Measurements from ENCODE around the gene ERC1. TPM values are rescaled to one million over a fixed set of nuclear protein-coding genes. Genes with fewer than 3 reads are reported as not detected.
"Not testable (repeated sequence)": the region's sequence is repeated elsewhere in the genome, so short reads cannot be mapped to it uniquely, and the experiment has no call there.

ERC1 gene
- total RNA-seq, 1 experiment from 2014 or later: 18.1 TPM

DNA sequence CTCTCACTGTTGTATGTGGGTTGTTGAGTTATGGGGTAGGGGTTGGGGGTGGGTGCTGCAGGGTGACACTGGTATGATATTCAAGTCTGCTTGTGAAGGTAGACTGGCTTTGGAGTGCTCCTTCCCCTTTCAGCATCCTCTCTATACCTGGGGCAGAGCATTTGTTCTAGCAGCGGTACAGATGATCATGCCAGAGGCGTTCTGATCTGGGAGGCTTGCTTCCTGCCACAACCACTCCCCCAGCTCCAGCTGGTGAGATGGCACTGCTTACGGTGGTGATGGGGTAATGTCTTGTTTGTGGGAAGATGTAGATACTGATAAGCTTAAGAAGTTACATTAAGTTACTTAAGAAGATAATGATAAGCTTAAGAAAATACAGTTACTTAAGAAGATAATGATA, 131.8 kb downstream of the ERC1 start:
- no peak for DNase-seq (ENCODE audit: low read depth)

DNA sequence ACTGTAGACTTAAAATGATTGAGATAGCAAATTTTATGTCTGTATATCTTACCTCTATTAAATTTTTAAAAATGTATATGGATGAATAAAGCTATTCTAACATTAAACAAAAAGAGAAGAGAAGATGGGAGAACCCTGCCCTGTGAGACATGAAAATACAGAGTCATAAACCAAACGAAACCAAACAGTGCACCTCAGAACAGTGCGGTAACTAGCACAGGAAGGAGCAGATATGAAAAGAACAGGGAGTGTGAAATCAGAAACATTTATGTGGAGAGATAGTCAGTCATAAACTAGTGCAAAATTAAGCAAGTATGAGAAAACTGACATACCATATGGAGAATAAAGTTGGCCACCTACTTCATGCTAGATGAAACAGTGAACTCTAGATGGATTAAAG, 135.1 kb downstream of the ERC1 start:
- DNase-seq (ENCODE audit: low read depth): no peak

DNA sequence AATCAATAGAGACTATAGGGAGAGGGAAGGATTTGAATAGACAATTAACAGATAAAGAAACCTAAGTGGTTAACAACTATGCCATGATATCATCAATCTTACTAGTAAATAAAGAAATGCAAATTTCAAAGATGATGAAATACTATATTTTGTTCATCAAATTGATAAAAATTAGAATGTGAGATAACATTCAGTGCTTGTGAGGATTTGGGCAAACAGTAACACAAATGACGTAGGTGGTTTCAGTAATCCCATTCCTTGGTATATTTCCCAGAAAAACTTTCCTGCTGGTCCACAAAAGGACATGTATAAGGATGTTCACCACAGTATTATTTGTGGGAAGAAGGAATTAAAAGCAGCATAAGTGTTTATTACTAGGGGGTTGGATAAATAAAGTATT, 136.0 kb downstream of the ERC1 start:
- no peak for DNase-seq (ENCODE audit: low read depth)

DNA sequence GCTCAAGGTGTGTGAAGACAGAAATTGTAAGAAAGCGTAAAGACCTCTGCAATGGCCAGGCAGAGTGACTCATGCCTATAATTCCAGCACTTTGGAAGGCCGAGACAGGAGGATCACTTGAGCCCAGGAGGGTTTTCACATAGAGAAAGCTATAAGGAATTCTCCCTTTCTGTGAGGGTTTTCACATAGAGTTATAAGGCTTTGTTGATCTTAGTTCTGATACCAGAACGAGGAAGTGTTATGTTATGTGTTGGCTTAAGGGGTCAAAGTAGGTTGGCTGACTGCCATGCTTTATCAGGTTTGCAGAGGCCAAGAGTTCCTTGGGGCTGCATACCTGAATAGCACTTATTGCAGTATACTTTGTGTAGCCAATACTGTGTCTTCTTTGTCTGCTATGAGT, 139.1 kb downstream of the ERC1 start:
- peak; percentile 41 for DNase-seq (ENCODE audit: low read depth)

DNA sequence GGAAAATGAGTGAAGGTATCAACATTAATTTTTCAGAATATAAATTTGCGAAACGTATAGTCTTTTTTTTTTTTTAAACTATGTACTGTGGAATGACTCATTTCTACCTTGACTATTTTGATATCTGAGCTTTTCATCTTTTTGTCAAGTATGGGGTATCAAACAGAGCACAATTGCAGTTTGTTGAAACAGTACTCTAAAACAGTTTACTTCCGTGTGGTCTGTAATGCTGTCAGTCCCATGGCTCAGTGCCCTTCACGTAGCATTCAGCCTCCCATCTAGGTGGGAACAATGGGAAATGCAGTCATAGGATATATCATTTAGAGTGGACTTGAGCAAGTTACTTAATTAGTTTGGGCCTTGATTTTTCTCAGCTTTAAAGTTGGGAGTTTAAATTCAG, 139.5 kb downstream of the ERC1 start:
- no peak for DNase-seq (ENCODE audit: low read depth)

DNA sequence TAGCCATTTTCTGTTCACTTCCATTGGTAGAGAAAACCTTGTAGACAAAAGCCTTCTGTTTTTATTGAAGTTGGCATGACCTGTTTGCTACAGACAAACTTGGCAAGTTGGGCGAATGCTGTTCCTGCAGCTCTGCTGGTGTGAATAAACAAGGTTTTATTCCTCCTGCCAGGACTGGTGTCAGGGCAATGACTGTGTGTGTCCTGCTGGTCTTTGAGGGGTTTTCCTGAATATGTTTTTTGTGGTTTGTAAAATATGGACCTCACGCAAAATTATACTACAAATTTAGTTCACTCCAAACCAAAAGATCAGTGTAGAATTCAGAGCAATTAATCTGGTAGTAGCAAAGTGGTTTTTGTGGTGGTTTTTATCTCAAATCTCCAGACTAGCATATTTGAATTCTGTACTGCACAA, 140.8 kb downstream of the ERC1 start:
- no peak for DNase-seq (ENCODE audit: low read depth)

DNA sequence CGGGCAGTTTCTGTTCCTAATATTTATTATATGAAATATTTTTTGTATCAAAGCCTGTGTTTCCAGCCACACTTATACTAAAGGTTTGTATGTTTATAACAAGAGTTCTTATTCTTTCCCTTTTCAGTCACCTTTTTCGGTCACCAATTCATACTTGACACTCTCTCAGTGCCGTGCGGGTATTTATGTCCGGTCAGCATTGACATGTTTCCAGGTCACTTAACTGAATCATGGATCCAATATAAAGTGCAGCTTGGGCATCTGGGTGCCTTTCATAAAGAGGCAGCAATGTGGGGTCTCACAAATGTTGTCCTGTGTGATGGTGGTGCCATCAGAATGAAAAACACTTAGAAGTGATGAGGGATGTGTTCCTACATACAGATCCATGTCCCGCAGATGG, 141.3 kb downstream of the ERC1 start:
- DNase-seq (ENCODE audit: low read depth): no peak

DNA sequence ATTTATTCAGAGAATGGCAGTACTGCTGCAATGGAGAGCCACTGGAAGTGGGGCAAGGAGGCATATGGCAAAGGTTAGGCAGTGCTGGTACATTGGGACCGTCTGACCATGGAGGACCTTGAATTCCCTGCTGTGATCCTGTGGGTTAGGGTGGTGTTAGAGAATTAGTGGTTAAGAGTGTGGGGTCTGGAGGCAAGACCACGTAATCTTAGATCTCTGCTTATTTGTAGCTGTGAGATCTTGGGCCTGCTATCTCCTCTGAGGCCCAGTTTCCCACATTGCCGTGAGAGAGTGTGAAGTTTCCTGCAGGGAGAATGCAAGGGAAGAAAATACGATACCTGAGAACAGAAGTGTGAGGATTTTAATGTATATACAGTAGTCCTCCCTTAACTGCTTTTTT, 147.7 kb downstream of the ERC1 start:
- no peak for DNase-seq (ENCODE audit: low read depth)

DNA sequence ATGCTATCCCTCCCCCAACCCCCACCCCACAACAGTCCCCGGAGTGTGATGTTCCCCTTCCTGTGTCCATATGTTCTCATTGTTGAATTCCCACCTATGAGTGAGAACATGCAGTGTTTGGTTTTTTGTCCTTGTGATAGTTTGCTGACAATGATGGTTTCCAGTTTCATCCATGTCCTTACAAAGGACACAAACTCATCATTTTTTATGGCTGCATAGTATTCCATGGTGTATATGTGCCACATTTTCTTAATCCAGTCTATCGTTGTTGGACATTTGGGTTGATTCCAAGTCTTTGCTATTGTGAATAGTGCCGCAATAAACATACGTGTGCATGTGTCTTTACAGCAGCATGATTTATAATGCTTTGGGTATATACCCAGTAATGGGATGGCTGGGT, 155.7 kb downstream of the ERC1 start:
- not testable (repeated sequence) for DNase-seq (ENCODE audit: low read depth)

DNA sequence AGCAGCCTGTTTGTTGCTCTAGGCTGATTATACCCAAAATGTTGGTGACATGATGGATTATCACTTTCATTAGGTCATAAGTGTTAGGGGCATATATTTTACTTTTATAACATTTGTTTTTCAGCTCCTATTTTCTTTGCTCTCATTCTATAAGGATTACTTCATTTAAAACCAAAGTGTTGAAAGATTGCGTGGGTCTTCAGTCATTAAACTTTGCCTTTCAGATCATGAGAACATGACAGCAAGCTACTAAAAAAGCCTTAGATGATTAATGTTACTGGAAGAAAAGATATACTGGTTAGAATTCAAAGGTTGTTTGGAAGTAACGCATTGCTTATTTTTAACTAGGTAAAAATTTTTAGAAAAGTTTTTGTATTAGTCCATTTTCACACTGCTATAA, 156.8 kb downstream of the ERC1 start:
- no peak for DNase-seq (ENCODE audit: low read depth)

DNA sequence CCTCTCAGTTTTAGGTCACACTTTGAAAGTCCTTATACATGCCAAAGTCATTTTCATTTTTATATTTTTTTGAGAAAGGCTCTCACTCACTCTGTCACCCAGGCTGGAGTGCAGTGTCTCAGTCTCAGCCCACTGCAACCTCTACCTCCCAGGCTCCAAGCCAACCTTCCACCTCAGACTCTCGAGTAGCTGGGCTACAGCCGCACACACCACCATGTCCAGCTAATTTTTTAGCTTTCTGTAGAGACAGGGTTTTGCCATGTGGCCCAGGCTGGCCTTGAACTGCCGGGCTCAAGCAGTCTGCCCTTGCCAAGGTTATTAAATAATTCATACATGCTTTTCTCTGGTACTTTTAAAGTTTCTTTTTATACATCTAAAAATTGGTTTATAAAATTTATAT, 166.0 kb downstream of the ERC1 start:
- DNase-seq (ENCODE audit: low read depth): no peak

DNA sequence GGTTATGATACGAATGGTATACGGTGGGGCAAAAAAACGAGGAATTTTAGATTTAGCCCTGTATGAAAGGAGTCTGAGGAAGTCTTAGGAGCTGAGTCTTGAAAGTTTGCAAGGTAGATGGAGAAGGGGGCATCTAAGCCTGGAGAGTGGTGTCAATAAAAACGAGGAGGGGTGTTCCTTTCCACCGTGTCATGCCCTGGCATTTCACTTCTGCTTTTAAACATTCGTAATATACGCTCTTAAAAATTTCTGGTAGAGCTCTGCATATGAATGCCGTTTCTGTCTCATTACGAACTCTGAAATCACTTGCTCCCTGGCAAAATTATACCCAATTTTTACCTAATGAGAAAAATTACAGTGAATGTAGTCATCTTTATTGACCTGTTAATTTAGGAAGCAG, 170.2 kb downstream of the ERC1 start:
- DNase-seq (ENCODE audit: low read depth): no peak

DNA sequence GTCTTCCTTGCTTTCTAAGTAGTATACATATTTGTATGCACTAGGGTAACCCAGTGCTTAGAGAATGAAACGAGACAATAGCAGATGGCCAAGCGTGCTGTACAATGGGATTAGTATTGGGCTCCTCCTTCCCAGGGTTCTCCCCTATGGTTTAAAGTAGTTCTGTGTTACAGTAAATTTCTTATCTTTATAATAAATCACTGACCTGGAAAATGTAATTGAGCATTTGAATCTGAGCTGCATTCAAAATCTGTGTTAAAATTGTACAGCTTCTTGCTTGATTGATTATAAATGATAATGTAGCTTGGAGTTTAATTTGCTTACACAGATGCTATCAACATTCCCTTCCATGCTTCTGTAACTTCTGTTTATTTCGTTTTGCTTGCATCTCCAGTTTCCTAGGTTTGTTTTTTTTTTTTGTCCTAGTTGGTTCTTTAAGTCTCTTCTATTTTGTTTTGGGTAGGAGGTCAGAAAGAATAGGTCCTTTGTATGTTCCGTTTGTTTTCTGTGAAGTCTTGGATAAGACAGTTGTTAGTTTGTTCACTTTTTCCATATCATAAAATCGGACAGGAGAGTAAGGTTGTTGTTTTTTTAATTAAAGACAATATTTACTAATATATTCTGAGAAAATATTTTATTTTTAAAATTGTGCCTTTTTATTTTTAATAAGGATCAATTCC, 171.2 kb downstream of the ERC1 start:
- no peak for DNase-seq (ENCODE audit: low read depth)

DNA sequence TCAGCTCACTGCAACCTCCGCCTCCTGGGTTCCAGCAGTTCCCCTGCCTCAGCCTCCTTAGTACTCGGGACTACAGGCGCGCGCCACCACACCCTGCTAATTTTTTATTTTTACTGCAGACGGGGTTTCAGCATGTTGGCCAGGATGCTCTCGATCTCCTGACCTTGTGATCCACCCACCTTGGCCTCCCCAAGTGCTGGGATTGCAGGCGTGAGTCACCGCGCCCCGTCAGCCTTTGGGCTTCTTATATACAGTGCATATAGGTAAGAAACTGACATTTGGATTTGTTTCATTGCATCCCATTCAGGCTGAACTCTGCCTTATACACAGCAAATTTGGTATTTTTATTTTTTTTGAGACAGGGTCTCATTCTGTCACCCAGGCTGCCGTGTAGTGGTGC, 176.8 kb downstream of the ERC1 start:
- DNase-seq (ENCODE audit: low read depth): no peak

DNA sequence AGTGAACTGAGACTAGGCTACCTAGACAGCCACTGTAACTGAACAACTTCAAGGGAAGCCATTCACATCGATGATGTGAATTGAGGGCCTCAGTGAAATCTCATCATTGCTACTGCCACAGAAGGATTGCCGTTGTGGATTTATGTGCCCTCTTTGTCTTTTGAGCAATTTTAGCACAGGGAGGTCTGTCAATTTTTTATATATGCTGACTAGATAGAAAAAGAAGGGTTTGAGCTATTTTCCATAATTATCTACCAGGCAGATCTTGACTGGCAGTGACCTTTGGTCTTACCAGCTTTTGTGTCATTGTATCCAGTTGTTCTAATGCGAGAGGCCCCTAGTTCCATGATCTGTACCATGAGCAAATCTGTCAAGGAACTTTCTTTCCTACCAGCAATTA, 179.4 kb downstream of the ERC1 start:
- no peak for DNase-seq (ENCODE audit: low read depth)

DNA sequence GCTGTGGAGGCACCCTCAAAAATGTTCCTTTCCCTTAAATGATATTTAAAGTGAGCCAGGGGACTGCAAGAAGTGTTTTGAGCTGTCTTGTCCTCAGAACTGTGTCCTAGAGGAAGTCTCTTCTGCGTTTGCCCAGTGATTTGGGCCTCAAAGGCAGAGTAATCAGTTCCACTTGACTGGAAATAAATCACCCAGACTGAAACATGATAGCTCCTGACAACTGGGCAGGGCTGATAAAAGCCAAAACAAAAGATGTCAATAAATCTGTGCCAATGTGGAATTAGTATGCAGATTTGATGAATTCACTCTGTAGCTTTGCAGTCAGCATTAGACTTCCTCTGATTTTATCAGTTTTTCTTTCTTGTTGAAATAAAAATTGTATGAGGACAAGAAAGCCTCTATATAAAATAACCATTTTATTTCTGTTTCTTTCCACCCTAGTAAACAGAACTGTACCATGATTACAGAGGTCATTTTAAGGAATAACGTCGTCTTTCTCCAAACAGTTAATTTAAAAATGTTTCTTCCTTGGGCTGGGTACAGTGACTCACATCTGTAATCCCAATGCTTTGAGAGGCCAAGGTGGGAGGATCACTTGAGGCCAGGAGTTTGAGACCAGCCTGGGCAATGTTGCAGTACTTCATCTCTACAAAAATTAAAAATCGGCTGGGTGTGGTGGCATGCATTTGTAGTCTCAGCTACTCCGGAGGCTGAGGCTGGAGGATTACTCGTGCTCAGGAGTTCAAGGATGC, 180.8 kb downstream of the ERC1 start:
- DNase-seq (ENCODE audit: low read depth): peak; percentile 49

DNA sequence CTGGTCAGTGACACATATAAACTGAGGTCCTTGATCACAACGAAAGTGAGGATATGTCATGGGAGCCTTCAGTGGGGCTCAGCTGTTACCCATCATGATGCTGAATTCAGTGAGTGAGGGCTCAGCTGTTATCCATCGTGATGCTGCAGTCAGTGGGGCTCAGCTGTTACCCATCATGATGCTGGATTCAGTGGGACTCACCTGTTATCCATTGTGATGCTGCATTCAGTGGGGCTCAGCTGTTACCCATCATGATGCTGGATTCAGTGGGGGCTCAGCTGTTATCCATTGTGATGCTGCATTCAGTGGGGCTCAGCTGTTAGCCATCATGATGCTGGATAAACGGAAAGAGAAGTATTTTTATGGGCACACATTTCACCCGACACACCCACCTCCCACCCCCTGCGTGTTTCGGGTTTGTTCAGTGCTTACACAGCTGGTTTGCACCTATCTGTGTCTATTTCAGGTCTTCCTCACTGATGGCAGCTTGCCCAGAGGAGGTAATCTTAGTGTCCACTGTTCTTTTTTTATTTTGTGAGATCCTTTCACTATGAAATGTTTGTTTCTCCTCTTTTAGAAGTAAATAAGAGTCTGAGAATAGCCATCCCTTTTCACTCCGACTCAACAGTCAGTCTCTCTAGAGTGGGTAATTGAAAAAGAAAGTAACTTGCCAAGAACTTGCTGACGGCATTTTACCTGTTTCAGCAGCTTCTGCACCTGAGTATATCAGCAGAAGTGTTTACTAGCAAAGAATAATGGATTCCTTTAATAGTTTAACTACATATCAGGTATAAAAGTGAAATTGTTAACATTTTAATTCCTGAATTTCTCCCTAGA, 183.0 kb downstream of the ERC1 start:
- no peak for DNase-seq (ENCODE audit: low read depth)

DNA sequence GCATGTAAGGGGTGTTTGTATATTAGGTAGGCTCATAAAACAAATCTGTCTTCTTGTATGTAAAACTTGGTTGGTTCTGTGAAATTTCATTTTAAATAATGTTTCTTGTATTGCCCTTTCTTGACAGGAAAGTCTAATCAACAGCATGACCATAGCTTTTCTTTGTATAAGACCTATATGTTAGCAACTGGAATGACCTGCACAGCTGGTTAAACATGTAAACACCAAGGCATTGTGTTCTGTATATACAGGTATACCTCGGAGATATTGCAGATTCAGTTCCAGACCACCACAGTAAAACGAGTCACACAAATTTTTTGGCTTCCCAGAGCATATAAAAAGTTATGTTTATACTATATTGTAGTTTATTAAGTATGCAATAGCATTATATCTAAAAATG, 183.6 kb downstream of the ERC1 start:
- no peak for DNase-seq (ENCODE audit: low read depth)

DNA sequence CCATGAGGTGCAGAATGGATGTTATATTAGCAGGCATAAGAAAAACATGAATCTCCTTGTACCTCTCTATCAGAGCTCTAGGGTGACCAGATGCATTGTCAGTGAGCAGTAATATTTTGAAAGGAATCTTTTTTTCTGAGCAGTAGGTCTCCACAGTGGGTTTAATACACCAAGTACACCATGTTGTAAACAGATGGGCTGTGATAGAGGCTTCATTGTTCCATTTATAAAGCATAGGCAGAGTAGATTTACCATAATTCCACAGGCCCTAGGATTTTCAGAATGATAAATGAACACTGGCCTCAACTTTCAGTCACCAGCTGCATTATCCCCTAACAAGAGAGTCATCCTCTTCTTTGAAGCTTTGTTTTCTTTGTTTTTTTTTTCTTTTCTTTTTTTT, 185.2 kb downstream of the ERC1 start:
- no peak for DNase-seq (ENCODE audit: low read depth)

DNA sequence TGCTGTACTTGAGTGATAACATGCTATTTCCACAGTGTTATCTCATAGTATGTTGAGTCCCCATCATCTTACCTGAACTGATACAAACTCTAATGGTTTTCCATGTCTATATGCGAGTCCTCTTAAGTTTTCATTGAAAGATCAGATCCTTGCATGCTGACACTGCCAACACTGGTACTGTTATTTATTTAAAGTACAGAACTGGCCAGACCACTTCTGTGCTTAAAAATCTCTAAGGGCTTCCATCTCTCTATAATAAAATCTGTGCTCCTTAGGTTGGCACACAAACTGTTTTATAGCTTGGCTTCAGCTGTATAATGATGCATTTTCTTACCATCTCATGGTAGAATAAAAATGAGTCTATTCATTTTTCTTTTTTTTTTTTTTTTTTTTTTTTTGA, 188.1 kb downstream of the ERC1 start:
- DNase-seq (ENCODE audit: low read depth): no peak

DNA sequence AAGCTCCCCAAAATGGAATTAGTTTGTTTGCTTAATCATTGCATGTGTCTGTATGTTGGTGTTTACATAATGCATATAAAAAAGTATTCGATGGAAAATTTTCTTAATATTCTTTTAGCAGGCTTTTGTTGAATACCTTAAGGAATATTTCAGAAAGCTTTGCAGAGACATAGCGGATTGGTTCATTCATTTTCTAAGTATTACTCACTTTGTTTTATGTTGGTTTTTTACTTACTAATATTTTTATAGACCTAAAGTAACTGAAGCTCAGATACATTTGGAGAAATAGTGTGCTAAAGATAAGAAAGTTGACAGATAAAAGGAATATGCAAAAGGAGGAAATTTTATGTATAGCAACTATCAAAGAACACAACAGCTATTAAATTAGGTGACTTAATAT, 191.0 kb downstream of the ERC1 start:
- DNase-seq (ENCODE audit: low read depth): no peak

DNA sequence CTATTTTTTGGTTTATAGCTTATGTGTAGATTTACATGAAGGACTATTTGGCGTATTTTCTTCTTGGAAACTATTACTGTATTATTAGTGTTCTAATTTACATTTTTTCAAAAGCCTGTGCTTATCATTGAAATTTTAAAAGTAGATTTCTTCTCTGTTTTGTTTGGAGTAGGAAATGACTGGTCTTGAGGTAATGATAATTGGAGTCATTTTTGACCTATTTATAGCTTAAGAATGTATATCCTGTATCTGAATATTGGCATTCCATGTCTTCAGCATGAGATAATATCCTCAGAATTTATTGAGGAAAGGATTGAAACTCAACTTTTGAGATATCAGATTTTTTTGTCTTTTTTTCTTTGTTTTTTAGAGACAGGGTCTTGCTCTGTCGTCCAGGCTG, 193.4 kb downstream of the ERC1 start:
- DNase-seq (ENCODE audit: low read depth): no peak

Data from Daoy (cell line).